ENCODE measurements around the gene FRMPD2. TPM values are rescaled to one million over a fixed set of nuclear protein-coding genes. Genes with fewer than 3 reads are reported as not detected.

FRMPD2 gene
- total RNA-seq, 2 experiments from 2014 or later = not detected

GRCh38 chr10:48290286-48290685, 15.8 kb upstream of the FRMPD2 start:
- Mint-ChIP-seq H3K27ac (no peak overlapping the region), H3K36me3 (ENCODE audit: low read depth) (no peaks in the 10 kb centered on the region), H3K27me3 (peaks cover 10% of the 10 kb centered on the region), H3K9me3 (no peaks in the 10 kb centered on the region), H3K4me3 (no peak overlapping the region), H3K4me1 (ENCODE audit: low read depth) (peaks cover 9% of the 10 kb centered on the region)
- DNase-seq (no peak), ATAC-seq (ENCODE audit: poor library complexity) (no peak)
- intact Hi-C loops (cut with DNase I, micrococcal nuclease) = no loop called here
- POLR2A ChIA-PET = no interaction called here
- H3K36me3 ChIP-seq (ENCODE audit: insufficient read depth, low read length) = no peaks in the 10 kb centered on the region
- CTCF ChIA-PET = interaction anchor here (1.1 to 1.2 kb wide), 3 partner anchors 11 to 34 kb away, joined by 3 to 4 read pairs (median 3); no protein-coding TSS in a partner anchor
- no peak for TF ChIP-seq CTCF (IDR thresholded peaks at IDR 0.05)
- no peaks in the 10 kb centered on the region for H3K9me3 ChIP-seq (ENCODE audit: control insufficient read depth in 1 of 2, insufficient read depth in 1 of 2, low read length in 2 of 2)
- peaks cover 4% of the 10 kb centered on the region for H3K4me1 ChIP-seq (ENCODE audit: insufficient read depth, low read length)
- no peak overlapping the region for H3K27ac ChIP-seq (ENCODE audit: low read depth in 1 of 2, low read length in 2 of 2)
- no peaks in the 10 kb centered on the region for H3K27me3 ChIP-seq (ENCODE audit: control insufficient read depth in 1 of 2, insufficient read depth in 2 of 2, low read length in 2 of 2)
- H3K4me3 ChIP-seq (ENCODE audit: low read length) = no peak overlapping the region

- H3K4me1 ChIP-seq (ENCODE audit: insufficient read depth, low read length) = peaks cover 4% of the 10 kb centered on the region
- Mint-ChIP-seq H3K27me3 (peaks cover 15% of the 10 kb centered on the region), H3K27ac (no peak overlapping the region), H3K36me3 (ENCODE audit: low read depth) (no peaks in the 10 kb centered on the region), H3K9me3 (no peaks in the 10 kb centered on the region), H3K4me3 (no peak overlapping the region), H3K4me1 (ENCODE audit: low read depth) (peaks cover 9% of the 10 kb centered on the region)
- ATAC-seq (ENCODE audit: poor library complexity) (peak; percentile 81), DNase-seq (peak in 13 of 14 experiments; percentile 13 to 65 (median 29))
- TF ChIP-seq CTCF (IDR thresholded peaks at IDR 0.05) = peak; percentile 83
- intact Hi-C loops (cut with DNase I, micrococcal nuclease) = no loop called here
- no peak overlapping the region for H3K27ac ChIP-seq (ENCODE audit: low read depth in 1 of 2, low read length in 2 of 2)
- POLR2A ChIA-PET = no interaction called here
- no peaks in the 10 kb centered on the region for H3K36me3 ChIP-seq (ENCODE audit: insufficient read depth, low read length)
- H3K4me3 ChIP-seq (ENCODE audit: low read length) = no peak overlapping the region
- no peaks in the 10 kb centered on the region for H3K27me3 ChIP-seq (ENCODE audit: control insufficient read depth in 1 of 2, insufficient read depth in 2 of 2, low read length in 2 of 2)
- CTCF ChIA-PET = interaction anchor here (1.1 to 1.2 kb wide), 3 partner anchors 10 to 34 kb away, joined by 3 to 4 read pairs (median 3); no protein-coding TSS in a partner anchor
- no peaks in the 10 kb centered on the region for H3K9me3 ChIP-seq (ENCODE audit: control insufficient read depth in 1 of 2, insufficient read depth in 1 of 2, low read length in 2 of 2)
Measured at GRCh38 chr10:48289501-48290238, 15.2 kb upstream of the FRMPD2 start.

GRCh38 chr10:48288661-48289060, 14.2 kb upstream of the FRMPD2 start:
- intact Hi-C loops (cut with DNase I, micrococcal nuclease) = no loop called here
- POLR2A ChIA-PET = no interaction called here
- Histone ChIP-seq H3K27me3 (ENCODE audit: control insufficient read depth in 1 of 2, insufficient read depth in 2 of 2, low read length in 2 of 2) (no peaks in the 10 kb centered on the region), H3K4me1 (ENCODE audit: insufficient read depth, low read length) (peaks cover 4% of the 10 kb centered on the region), H3K36me3 (ENCODE audit: insufficient read depth, low read length) (no peaks in the 10 kb centered on the region), H3K9me3 (ENCODE audit: control insufficient read depth in 1 of 2, insufficient read depth in 1 of 2, low read length in 2 of 2) (no peaks in the 10 kb centered on the region), H3K27ac (ENCODE audit: low read depth in 1 of 2, low read length in 2 of 2) (no peak overlapping the region), H3K4me3 (ENCODE audit: low read length) (no peak overlapping the region)
- H3K4me1 Mint-ChIP-seq (ENCODE audit: low read depth) = peaks cover 9% of the 10 kb centered on the region
- no peak overlapping the region for H3K4me3 Mint-ChIP-seq
- H3K36me3 Mint-ChIP-seq (ENCODE audit: low read depth) = no peaks in the 10 kb centered on the region
- no peak for ATAC-seq (ENCODE audit: poor library complexity)
- CTCF ChIA-PET = no interaction called here
- peaks cover 22% of the 10 kb centered on the region for H3K27me3 Mint-ChIP-seq
- H3K27ac Mint-ChIP-seq = no peak overlapping the region
- TF ChIP-seq CTCF (IDR thresholded peaks at IDR 0.05) = no peak
- no peaks in the 10 kb centered on the region for H3K9me3 Mint-ChIP-seq
- no peak for DNase-seq

Measured in CD4-positive, alpha-beta T cell (primary cell).